Upper lobe of left lung (tissue), 4 donors: ENCODE results near the gene PAX2.

Source experiments
- CTCF ChIP-seq, 6 experiments: fragments of 450-650 bp in 4 of 6; fragments of 200-600 bp in 2 of 6; sonication (generic) in 2 of 6; IDR thresholded peaks; one replicate each; pipeline ENCODE4 v1.5.1; 2016 to 2019; ENCODE audit warnings: antibody characterized with exemption in 6 of 6
- EP300 ChIP-seq, 4 donors: sonication (generic); formaldehyde crosslinking; IDR thresholded peaks; one replicate each; pipeline ENCODE4 v1.5.1; 2017; ENCODE audit warnings: antibody characterized with exemption in 4 of 4, control low read depth in 2 of 4

GRCh38 chr10:100811261-100811660 lies 65.9 kb downstream of the PAX2 start:
- TF ChIP-seq EP300 (IDR thresholded peaks at IDR 0.05) (no peak), CTCF (IDR thresholded peaks at IDR 0.05) (no peak)
